HG03280 (cell line): ENCODE measurements around the gene CSPG4.
A peak's percentile ranks its signal among the peaks of the same experiment; 100 is the strongest.
"Not testable (repeated sequence)": the region's sequence is repeated elsewhere in the genome, so short reads cannot be mapped to it uniquely, and the experiment has no call there.

Experiments
- ATAC-seq: cut with Tn5 transposase; IDR thresholded peaks from one replicate; pipeline ENCODE4 v1.9.1; 2021; ENCODE audit warnings: mild to moderate bottlenecking, moderate library complexity; ENCODE audit not compliant: unreplicated experiment

Gene CSPG4

GRCh38 chr15:75712668-75713337, at the start of gene CSPG4:
Gene CSPG4 (minus strand): TSS chr15:75712848. CDS start chr15:75712755, 93 bp downstream.
- ATAC-seq = no peak

GRCh38 chr15:75762357-75762718, 49.7 kb upstream of the CSPG4 start:
- not testable (repeated sequence) for ATAC-seq

GRCh38 chr15:75761446-75762356, 49.1 kb upstream of the CSPG4 start:
- no peak for ATAC-seq

- ATAC-seq = no peak
These were observed 48.2 kb upstream of the CSPG4 start for GRCh38 chr15:75760704-75761435.

- ATAC-seq = not testable (repeated sequence)
These were observed 47.5 kb upstream of the CSPG4 start for GRCh38 chr15:75760131-75760520.

- ATAC-seq = no peak
These were observed 46.9 kb upstream of the CSPG4 start for GRCh38 chr15:75759416-75760130.

- ATAC-seq = peak; percentile 90
These were observed 45.6 kb upstream of the CSPG4 start for GRCh38 chr15:75758071-75758872.

- ATAC-seq = not testable (repeated sequence)
These were observed 42.2 kb upstream of the CSPG4 start for GRCh38 chr15:75754871-75755270.

- no peak for ATAC-seq
These were observed 40.5 kb upstream of the CSPG4 start for GRCh38 chr15:75753145-75753544.

GRCh38 chr15:75751891-75752290, 39.2 kb upstream of the CSPG4 start:
- no peak for ATAC-seq

GRCh38 chr15:75751116-75751875, 38.6 kb upstream of the CSPG4 start:
- ATAC-seq = no peak

- ATAC-seq = no peak
These were observed 37.8 kb upstream of the CSPG4 start for GRCh38 chr15:75750261-75751050.

- no peak for ATAC-seq
These were observed 37.2 kb upstream of the CSPG4 start for GRCh38 chr15:75749820-75750219.

GRCh38 chr15:75748882-75749281, 36.2 kb upstream of the CSPG4 start:
- not testable (repeated sequence) for ATAC-seq

- ATAC-seq = not testable (repeated sequence)
These were observed 34.5 kb upstream of the CSPG4 start for GRCh38 chr15:75747121-75747520.

GRCh38 chr15:75745305-75745704, 32.7 kb upstream of the CSPG4 start:
- ATAC-seq = no peak

- not testable (repeated sequence) for ATAC-seq
These were observed 29.7 kb upstream of the CSPG4 start for GRCh38 chr15:75742346-75742745.

GRCh38 chr15:75739791-75740190, 27.1 kb upstream of the CSPG4 start:
- ATAC-seq = no peak
